Measurements from ENCODE around the gene REEP1. TPM values are rescaled to one million over a fixed set of nuclear protein-coding genes. Genes with fewer than 3 reads are reported as not detected.
A peak's percentile ranks its signal among the peaks of the same experiment; 100 is the strongest.

The REEP1 gene
- total and polyA plus RNA-seq, 2 of the 13 experiments (the other 11 are each of a cell fraction or from before 2014, with no cell fraction given), result 0.27 TPM; not detected in 1

- TF ChIP-seq AHDC1 (CRISPR knock-in tag; IDR thresholded peaks at IDR 0.05; ENCODE audit: borderline replicate concordance) (no peak), SAP130 (CRISPR knock-in tag; IDR thresholded peaks at IDR 0.05; ENCODE audit: low read depth) (0 out of 2 replicates have a peak, but pooled peaks have one; percentile 21), HNRNPL (IDR thresholded peaks at IDR 0.05; ENCODE audit: low read depth, low read length) (no peak), MYPOP (CRISPR knock-in tag; IDR thresholded peaks at IDR 0.05) (no peak), ZNF747 (CRISPR knock-in tag; IDR thresholded peaks at IDR 0.05; ENCODE audit: borderline replicate concordance) (no peak), ZBTB14 (CRISPR knock-in tag; IDR thresholded peaks at IDR 0.05) (no peak), CENPT (CRISPR knock-in tag; IDR thresholded peaks at IDR 0.05; ENCODE audit: low read depth) (no peak), DPF2 (CRISPR knock-in tag; IDR thresholded peaks at IDR 0.05; ENCODE audit: borderline replicate concordance, low read depth) (no peak), ZBTB2 (CRISPR knock-in tag; IDR thresholded peaks at IDR 0.05; ENCODE audit: low read depth) (0 out of 2 replicates have a peak, but pooled peaks have one; percentile 30), NFAT5 (CRISPR knock-in tag; IDR thresholded peaks at IDR 0.05) (no peak), TFE3 (CRISPR knock-in tag; IDR thresholded peaks at IDR 0.05) (no peak)
Measured at GRCh38 chr2:86221066-86221684, 116.3 kb downstream of the REEP1 start (continued).
